Stimulated activated naive CD4-positive, alpha-beta T cell treated with Interleukin-2 at 50 U/mL for 16 hours (primary cell): ENCODE data around the gene LYPLAL1.

ENCODE experiments used
- DNase-seq: peaks from one replicate; lab custom pipeline; 2025; lab: John Stamatoyannopoulos, UW

LYPLAL1 gene

DNA sequence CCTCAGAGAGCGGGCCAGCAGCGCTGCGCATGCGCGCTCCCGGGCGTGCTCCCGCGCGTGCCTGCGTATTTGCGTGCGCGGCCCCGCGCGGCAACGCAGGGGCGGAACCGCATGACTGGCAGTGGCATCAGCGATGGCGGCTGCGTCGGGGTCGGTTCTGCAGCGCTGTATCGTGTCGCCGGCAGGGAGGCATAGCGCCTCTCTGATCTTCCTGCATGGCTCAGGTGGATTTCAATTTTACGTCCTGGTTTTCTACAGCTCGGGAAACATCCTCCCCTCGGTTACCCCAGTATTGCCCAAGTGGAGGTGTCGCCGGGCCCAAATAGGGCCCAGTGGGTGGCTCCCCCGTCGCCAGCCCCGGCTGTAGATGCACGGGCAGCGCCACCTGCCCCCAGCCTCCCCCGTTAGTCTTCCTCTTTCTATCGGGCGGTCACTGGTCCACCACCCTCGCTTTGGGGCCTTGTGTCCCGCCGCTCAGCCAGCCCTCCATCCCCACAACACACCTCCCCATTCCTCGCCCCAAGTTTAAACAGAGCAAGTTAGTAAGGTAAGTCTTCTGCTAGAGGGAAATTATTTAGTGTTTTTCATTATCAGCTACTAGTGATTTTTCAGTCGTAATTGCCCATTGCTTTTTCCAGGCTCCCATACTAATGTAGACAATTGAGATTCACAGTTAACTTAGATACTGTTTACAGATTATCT is at the start of gene LYPLAL1:
TSS of gene LYPLAL1 (plus strand) at position 121 of the 702 bp plus-strand sequence. CDS start at position 134, 13 bp downstream.
- DNase-seq: peak; percentile 82

DNA sequence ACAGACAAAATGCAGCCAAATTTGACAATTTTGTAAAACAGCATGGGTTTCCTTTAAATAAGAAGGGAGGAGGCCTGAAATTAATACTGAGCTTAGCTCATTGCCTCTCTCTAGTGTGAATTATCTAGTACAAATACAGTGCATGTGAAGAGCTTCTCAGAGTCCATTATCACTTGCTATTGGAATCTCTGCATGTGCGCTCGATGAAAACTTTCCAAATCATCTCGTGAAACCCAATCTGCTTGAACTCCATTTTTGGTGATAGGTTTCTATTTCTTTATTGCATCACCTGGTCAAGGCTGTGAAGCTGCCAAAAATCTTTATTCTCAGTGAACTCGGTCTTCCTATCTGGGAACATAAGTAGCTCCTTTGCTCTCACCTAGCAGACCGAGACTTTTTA is 49.5 kb upstream of the LYPLAL1 start:
- no peak for DNase-seq

DNA sequence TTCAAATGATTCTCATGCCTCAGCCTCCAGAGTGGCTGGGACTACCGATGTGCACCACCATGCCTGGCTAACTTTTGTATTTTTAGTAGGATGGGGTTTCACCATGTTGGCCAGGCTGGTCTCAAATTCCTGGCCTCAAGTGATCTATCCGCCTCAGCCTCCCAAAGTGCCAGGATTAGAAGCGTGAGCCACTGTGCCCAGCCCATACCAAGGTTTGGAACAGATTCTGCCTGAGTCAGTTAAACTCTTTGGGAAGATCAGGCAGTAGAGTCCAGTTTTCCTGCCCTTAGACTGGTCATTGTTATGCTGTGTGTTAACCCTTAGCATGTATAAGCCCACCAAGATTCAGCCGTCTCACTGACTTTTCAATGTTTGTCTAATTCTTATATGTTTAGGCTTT is 48.3 kb upstream of the LYPLAL1 start:
- no peak for DNase-seq

DNA sequence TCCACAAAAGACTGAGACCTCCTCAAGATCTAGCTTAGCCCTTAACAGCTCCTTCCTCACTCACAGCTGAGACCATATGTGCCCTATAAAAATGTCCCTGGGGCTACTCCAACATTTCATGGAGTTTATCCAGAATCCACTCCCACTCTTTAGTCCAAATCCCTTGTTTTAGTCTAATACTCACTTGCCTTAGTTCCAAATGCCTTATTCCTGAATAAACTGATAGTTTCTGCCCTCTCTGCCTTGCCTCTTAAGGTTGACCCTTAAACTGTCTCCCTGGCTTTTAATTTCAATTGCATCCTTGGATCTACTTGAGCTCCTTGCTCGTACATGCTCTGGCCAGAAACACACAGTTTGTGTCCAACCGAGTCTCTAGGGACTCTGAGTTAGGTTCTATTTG is 47.3 kb upstream of the LYPLAL1 start:
- DNase-seq: no peak

DNA sequence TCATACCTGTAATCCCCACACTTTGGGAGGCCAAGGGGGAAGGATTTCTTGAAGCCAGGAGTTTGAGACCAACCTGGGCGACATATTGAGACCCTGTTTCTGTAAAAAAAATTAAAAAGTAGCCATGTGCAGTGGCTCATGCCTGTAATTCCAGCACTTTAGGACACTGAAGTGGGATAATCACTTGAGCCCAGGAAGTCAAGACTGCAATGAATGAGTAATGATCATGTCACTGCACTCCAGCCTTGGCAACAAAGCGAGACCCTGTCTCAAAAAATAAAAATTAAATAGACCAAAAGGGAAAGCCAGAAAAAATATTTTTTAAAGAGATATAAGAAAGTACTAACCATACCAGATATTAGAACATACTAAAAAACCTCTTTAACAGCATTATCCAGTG is 44.7 kb upstream of the LYPLAL1 start:
- DNase-seq: no peak

DNA sequence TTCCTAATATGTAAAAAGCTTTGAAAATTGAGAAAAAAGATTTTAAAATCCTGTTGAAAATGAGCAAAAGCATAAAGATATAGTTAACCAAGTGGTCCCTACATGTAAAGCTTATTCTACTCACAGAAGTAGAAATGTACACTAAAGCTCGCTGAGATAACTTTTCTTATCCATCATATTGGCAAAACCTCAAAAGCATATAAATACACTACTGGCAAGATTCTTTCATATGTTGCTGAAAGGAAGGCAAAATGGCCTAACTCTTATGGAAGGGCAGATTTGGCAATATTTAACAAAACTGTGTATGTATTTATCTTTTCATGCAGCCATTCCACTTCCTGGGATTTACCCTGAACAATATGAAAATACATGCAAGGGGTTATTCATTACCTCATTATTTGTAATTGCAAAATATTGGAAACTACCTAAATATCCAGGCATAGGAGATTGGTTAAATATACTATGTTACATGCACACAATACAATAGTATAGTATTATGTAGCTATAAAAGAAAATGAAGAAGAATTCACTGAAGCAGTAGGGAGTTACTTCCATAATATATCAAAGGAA is 43.2 kb upstream of the LYPLAL1 start:
- DNase-seq: no peak

DNA sequence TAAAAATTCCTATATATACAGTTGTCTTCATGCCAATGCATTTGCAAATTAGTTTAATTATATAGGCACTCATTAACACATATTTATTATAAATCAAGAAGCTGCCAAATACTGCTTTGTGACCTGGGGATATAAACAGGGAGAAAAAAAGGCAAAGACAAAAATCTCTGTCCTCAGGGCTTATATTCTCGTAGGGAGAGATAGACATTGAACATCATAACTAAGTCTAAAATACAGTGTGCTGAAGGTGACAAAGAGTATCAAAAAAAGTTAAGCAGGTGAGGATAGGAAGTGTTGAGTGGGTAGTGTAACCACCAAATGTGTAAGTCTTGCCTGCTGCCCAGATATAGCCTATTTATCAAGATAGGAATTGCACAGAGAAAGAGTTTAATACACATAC is 40.7 kb upstream of the LYPLAL1 start:
- DNase-seq: no peak

DNA sequence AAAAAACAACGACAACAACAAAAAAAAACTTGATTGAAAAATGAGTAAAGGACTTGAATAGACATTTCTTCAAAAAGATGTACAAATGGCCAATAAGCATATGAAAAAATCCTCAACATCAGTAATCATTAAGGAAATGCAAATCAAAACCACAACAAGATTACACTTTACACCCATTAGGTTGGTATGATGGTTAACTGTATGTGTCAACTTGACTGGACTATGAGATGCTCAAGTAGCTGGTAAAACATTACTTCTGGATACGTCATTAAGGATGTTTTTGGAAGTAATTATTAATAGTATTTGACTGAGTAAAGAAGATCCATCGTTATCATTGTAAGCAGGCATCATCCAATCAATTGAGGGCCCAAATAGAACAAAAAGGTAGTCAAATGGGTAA is 34.9 kb upstream of the LYPLAL1 start:
- no peak for DNase-seq

DNA sequence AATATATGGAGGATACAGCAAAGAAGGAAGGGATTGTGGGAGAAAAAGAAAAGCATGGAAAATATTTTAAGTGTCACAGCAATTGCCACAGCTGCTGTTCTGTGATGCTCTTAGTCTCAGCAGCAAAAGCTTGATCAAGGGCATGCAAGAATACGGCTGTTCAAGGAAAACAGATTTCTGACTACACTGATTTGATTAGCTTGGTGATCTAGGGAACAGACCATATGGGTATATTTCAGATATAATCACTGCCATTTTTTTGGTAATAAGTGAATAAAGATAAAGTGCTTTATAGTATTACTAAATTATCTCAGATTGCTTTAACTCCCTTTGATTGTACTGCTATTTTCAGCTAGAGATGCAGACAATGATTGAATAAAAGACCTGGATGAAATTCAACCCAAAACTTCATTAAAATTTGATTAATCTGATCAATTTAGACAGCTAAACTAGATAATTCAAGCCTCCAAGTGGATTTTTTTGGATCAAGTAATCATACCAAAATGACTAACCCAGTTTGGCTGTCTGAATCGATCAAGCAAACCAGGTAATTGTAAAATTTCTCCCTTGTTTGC is 33.3 kb upstream of the LYPLAL1 start:
- DNase-seq: no peak

DNA sequence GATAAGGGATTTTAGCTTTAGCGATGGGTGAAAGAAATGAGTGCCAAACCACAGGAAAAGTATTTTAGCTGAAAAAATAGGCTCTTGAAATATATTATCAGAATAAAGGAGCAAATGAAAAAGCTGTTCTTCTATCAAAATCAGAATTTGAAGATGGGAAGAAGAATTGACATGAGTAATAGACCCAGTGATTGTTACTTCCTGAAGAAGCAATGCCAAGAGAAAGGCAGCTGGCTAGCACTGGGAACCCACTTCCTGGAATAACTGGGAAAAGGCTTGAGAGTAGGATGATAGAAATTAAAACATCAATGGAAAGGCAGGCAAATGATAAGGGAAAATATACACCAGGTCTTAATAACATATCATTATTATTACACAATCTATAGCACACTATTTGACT is 29.9 kb upstream of the LYPLAL1 start:
- no peak for DNase-seq

DNA sequence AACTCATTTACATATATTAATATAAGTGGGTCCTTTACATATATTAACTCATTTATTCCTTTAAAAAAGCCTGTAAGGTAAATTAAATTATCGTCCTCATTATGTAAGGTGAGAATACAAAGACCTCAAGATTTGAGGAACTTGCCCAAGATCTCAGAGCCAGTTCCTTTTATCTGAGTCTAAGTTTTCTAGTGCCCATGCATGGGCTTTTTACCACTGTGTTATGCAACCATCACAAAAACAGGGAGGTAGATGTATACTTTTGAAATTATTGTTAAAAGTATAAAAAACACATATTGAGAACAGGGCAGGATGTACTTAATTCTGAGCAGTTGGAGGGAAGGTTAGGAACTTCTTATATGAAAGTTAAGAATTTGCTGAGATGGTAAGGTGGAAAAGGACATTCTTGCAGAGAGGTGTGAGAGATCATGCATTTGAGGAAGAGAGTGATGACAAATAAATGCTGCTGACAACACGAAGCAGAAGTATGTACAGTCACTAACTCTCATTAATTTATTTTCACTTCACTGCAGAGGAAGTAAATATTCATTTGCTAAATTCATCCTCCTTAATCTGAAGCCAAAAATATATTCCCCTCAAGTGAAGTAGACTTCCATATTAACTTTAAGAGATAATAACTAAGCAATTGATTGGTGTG is 28.9 kb upstream of the LYPLAL1 start:
- DNase-seq: no peak

DNA sequence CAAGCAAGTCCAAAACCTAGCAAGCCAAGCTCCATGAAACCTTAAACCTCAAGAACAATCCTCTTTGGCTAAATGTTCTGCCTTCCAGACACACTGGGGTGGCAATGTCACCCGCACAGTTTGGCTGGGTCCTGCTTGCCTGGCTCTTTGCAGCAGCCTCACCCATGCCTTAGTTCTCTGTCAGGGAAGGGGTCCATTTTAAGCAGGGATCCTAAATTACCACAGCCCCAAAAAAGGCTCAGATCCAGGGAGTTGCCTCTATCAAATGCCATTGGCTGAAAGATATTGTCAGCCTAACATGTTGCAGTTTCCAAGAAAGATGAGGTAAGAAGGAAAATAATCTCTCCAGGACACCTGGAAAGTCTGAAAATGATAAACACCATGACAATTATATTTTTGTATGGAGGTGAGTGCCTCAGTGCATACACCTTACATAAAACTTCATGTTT is 26.1 kb upstream of the LYPLAL1 start:
- DNase-seq: no peak

DNA sequence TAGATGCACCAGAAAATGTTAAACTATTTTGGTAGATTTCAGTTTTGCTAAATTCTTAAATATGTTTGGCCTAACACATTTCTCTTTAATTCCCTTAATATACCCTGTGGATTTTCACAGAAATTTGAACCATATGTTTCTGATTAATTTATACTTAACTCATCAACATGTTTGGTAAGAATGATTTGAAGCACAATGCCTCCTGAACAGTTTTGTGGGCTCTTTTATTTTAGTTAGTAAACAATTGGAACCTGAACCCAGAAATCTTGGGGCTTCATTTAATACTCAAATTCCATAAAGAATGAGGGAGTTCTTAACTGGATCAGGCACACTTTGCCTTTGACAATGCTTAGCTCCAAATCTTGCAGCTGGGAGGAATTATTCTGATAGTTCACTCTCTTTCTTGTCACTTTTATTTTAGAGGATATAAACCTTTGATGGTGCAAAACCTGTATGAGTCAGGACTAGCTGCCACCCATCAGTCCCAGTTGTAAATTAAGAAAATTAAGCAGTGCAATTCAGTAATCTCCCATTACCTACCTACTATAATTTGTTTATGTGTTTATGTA is 24.6 kb upstream of the LYPLAL1 start:
- no peak for DNase-seq

DNA sequence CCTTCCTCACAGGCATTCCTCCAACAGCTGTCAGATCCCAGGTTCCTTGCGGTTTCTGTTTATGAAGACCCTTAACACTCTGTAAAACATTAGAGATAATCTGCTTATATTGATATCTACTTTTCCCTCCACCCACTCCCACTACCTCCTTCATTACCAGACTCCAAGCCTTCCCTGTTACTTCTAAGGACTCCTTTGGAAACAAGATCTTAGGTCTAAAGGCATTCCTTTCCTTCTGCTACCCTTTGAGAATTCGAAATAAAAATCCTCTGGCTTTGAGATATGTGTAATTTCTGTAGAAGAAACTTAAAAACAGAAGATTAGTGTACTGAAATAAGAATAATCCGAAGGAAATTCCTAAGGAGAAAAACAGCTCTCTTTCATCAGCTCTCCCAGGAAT is 23.7 kb upstream of the LYPLAL1 start:
- DNase-seq: no peak

DNA sequence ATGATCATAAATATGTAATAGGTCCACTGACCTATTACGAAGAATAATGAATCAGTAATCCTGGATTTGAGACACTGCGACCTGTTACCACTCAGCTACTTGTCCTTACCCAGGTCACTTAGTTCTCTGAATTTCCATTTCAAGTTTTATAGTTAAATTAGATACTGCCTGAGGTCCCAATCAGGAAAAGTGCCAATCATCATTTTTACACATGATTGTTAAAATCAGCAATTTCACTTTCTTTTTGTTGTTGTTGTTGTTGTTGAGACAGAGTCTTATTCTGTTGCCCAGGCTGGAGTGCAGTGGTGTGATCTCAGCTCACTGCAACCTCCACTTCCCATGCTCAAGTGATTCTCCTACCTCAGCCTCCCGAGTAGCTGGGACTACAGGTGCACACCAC is 22.8 kb upstream of the LYPLAL1 start:
- DNase-seq: no peak

DNA sequence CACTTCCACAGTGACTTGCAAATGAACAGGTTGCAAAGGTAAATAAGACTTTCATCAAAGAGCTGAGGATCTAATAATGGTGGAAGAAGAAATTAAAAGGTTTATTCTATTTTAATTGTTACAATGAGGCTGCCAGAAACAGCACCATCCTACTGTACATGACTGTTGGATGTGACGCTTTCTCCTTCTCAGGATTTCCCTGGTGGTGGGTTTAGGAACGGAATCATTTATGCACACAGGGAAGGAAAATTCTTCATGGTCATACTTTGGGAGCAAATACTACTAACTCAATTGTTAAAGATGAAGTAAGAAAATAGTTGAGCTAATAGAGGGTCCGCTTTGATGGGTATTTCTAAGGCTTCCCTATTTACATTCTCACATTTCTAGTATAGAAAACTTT is 22.2 kb upstream of the LYPLAL1 start:
- DNase-seq: no peak

DNA sequence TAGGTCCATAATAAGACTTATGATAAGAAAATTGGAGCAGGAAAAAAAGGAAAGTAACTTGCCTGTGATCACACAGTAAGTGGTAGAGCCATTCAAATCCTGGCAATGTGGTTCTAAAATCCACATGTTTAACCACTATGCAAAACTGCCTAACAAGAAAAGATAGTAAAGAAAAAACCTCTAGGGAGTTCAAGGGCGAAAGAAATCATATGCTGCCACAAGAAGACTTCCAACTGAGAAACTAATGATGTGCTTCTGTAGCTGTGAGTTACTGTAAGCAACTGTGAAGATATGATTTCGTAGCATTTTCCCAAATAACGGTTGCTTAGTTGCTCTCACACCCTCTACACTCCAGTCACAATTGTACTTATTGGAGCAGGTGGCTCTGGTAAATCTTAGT is 20.9 kb upstream of the LYPLAL1 start:
- DNase-seq: no peak

DNA sequence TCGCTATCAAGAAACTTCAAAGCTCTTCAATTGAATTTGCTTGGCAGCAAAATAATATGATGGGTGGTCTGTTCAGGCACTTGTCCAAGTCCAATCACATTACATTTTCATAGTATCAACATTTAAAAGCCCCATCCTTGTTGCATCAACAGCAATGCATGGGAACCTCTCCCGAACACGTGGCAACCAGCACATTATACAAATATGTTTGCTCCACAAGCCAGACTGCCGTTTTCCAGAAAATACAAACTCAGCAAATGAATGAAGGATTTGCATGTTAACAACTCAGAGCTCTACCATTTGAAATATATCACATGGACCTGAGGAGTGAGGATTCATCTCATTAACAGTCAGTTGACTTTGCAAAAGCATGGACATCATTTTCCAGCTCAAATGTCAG is 20.0 kb upstream of the LYPLAL1 start:
- no peak for DNase-seq

DNA sequence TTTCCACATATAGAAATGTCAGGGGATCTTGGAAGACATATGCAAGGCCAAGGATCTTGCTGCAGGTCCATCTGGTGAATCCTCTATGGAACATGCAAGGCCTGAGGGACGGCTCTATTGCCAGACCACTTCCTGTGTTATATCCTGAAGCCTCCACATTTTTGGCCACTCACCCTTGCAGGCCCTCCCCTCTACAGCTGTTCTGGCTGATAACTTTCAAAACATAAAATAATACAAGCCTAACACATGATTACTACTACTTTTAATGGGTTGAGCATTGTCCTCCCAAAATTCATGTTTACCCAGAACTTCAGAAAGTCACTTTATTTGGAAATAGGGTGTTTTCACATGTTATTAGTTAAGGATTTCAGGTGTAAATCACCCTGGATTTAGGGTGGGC is 18.5 kb upstream of the LYPLAL1 start:
- no peak for DNase-seq

DNA sequence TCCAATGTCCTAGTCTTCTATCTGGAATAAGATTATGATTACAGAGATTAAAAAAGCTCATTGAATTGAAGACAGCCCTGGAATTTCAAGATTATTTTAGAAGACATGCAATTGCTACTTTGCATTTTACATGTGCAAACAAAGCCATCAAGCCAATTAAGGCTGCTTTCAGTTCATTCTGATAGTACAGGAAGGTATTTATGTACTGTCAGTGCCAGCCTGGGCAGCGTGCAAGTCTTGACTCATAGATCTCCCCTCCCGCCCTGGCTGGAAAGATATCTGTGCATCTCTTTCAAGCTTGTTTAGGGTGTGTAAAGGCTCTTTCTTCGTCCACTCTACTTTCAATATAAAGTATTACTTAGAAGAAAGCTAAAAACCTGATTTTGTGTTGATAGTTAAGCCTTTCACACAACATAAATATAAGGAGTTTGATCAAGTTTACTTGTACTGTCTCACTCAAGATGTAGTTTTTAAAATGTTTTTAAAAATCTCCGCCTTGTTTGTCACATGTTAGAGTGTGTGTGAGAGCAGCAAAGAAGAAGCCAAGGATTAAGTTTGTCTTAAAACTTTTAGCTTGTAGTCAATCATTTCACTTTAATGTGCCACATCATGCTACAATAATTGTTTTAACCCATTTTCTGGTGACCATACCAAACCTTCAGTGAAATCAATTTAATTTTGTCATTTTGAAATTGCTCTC is 13.6 kb upstream of the LYPLAL1 start:
- DNase-seq: no peak

DNA sequence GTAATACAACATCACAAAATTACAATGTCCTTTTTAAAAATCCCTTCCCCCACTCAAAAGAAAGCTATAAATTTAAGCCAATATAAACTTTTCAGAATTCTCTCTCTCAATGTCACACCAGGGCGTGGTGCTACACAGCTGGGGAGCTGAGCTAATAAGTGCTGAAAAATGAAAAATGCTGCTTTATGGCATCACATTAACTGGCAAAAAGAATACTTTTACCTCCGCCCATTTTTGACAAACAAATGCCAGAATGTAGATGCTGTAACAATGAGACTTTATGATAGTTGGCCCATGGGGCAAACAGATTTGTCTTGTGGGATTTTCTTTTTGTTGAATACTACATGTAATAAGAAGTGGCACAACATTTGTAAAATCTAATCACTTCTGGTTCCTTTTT is 12.7 kb upstream of the LYPLAL1 start:
- no peak for DNase-seq

DNA sequence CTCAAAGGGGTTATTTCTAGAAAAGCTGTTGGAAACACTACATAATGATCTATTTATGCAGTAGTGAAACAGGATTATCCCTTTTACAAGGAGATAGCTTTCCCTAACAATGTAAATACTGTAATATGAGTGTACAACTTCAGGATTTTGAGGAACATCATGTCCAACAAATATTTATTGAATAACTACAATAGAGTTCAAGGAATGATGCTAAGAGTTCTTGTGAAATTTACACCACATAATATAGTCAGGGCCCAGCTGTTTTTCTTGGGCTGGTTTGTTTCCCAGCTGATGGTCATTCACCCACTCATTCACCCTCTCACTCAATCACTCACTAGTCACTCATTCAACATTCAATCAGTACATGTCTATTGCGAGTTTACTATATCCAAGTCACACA is 12.3 kb upstream of the LYPLAL1 start:
- no peak for DNase-seq
